Measurements from ENCODE around the gene ZYX.
"Not testable (repeated sequence)": the region's sequence is repeated elsewhere in the genome, so short reads cannot be mapped to it uniquely, and the experiment has no call there.

The ZYX gene

DNA sequence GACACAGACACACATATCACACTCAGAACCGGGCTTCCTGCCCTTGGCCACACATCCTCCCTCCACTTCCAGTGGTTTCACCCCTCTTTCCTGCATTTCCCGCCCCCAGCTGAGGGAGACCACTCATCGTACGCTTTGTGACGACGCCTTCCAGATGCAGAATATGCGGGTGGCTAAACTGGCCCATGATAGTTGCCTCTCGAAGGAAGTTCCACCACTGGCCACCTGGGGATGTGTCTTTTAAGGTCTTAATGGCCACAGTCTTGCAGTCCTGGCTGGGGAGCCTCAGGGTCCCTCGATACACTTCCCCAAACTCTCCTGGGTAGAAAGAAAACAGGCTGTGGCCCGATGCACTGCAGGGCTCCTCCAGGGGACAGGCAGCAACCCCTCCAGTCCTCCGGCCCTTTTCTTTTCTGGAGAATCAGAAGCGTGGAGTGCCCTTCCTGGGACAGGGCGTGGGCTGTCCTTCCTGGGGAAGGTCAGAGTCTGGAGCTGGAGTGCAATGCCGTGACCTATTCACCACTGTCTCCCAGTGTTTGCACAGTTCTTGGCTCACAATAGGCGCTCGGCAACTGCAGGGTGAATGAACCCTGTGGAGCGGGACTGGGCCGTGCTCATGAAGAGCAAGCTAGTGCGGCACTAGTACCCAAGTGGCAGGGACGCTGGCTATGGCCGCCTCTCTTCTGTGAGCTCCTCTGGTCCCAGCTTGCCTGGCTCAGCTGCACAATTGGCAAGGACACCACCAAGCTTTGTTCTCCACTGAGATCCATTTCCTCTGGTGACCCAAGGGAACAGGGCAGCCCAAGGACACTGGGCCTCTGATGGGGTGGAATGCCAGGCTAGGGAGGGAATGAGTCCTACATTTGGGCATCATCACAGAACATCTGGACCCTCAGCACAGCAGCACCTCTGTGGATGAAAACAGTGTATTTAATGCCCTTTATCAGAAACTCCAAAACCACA lies 14.3 kb downstream of the ZYX start:
- H3K27me3 Mint-ChIP-seq = no peaks in the 10 kb centered on the region
- peak; percentile 31 for ATAC-seq (ENCODE audit: low read depth)

DNA sequence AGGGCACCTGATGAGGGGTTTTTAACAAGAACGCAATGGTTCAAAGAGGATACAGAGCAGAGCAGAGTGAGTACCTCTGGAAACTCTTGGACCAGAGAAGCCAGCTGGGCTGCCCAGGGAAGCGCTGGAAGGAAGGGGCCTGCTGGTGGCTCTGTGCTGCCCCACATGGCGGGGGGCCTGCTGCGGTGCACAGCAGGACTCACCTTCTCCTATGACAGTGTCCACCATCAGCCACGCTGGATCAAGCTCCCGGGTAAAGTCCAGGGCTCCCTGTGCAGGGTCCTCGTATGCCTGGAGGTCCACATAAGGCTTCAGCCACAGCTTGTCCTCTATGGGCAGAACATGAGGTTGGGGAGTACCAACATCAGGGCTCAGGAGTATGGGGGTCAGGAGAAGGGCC lies 15.0 kb downstream of the ZYX start:
- Mint-ChIP-seq H3K36me3 (peaks cover 4% of the 10 kb centered on the region), H3K9me3 (no peaks in the 10 kb centered on the region), H3K27ac (no peak overlapping the region), H3K4me3 (no peak overlapping the region), H3K27me3 (no peaks in the 10 kb centered on the region), H3K4me1 (peaks cover 2% of the 10 kb centered on the region)
- DNase-seq (ENCODE audit: low spot score in 2 of 2) = no peak
- no peak for ATAC-seq (ENCODE audit: low read depth)

More for the DNA sequence above, 14.3 kb downstream of the ZYX start:
- Mint-ChIP-seq H3K27ac (no peak overlapping the region), H3K36me3 (peaks cover 6% of the 10 kb centered on the region), H3K9me3 (no peaks in the 10 kb centered on the region), H3K4me1 (peaks cover 2% of the 10 kb centered on the region), H3K4me3 (no peak overlapping the region)
- DNase-seq (ENCODE audit: low spot score in 2 of 2) = no peak

DNA sequence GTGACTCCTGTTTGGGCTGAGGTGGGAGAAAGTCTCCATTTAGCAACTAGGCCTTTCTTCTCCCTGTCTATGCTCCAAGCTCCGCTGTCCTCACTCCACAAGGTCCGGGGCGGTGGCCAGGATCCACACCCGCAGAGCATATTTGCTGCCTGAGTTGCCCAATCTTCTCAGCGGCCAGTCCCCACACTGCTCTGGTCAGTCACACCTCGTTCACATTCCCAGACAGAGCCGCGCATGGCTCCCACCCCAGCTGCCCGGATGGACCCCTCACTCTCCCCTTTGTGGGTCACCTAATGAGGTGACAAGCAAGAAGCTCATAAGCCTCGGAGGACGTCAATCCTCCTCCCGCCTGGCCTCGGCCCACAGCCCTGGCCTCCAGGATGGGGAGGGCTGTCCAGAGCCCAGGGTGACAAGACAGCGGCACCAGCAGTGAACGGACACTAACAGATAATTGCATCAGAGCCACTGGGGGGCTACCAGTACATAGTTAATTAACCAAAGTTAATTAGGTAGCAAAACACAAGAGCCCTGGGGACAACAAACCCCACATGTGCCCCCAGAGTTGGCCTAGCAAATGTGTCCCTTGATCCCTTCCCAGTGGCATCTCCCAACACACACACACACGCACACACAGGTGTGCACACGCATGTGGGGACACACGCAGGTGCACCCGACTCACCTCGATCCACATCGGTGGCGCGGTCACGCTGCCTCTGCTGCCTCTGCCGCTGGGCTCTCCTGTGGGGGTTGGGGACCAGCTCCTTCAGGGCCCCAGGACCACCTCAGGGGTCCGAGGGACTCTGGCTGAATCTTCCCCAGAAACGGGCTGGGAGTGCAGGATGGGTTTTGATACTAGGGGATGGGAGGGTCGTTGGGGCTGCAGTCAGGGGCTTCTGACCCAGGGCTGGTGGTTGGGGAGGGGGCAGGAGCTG lies 15.7 kb downstream of the ZYX start:
- Mint-ChIP-seq H3K27me3 (no peaks in the 10 kb centered on the region), H3K9me3 (no peaks in the 10 kb centered on the region), H3K4me1 (peaks cover 2% of the 10 kb centered on the region), H3K4me3 (no peak overlapping the region), H3K36me3 (peaks cover 4% of the 10 kb centered on the region), H3K27ac (no peak overlapping the region)
- DNase-seq (ENCODE audit: low spot score in 2 of 2) = no peak
- no peak for ATAC-seq (ENCODE audit: low read depth)

DNA sequence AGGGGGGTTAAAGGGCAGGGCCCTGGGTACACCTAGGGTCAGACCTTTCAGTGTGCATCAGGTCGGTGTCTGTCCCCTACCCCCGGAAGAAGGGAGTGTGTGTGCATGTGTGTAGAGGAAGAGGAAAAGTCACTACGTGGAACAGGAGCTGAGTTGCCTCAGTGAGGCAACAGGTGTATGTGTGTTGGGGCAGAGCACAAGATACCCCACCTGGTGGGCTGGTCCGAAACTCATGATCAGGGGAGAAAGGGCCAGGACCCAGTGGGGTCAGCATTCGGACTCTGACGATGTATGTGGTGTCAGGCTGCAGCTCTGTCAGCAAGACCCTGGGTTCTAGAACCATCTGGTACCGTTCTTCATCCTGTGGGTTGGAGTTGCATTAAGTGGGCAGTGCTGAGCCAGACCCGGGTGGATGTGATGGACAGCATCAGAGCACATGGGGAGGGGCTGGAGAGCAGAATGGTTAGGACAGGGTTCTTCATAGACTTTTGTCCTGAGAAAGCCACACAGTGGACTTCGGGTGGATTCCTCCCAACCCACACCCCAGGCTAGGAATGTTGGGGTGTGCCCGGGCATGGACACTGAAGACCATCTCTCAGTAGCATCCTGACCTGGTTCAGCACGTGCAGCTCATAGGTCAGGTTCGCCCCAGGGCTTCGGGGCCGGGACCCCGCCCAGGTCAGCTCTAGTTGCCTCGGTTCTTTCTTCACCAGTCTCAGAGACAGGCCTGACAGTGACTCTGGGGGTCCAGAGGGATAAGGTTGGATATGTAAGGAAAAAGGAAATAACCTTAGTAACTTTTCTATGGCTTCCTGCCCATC lies 16.8 kb downstream of the ZYX start:
- DNase-seq (ENCODE audit: low spot score in 2 of 2) (no peak), ATAC-seq (ENCODE audit: low read depth) (no peak)
- Mint-ChIP-seq H3K27ac (no peak overlapping the region), H3K27me3 (no peaks in the 10 kb centered on the region), H3K9me3 (no peaks in the 10 kb centered on the region), H3K36me3 (peaks cover 2% of the 10 kb centered on the region), H3K4me3 (no peak overlapping the region), H3K4me1 (peaks cover 2% of the 10 kb centered on the region)

DNA sequence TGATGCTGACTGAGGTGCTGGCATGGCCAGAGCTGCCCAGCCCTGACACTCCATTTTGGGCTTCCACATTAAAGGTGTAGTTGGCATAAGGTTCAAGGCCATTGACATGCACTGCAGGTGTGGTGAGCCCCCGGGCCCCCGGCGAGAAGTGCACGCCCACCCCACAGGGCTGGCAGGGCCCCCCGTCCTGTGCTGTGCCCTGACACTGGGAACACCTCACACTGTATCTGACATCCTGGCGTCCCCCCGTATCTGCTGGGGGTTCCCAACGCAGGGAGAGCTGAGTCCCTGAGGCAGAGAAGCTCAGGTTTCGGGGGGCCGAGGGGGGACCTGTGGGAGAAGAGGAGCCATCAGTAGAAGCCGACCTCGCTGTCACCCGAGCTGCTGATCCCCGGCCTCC lies 17.5 kb downstream of the ZYX start:
- no peak for DNase-seq (ENCODE audit: low spot score in 2 of 2)
- no peaks in the 10 kb centered on the region for H3K9me3 Mint-ChIP-seq
- no peak for ATAC-seq (ENCODE audit: low read depth)
- H3K36me3 Mint-ChIP-seq = no peaks in the 10 kb centered on the region
- no peak overlapping the region for H3K4me3 Mint-ChIP-seq
- H3K27me3 Mint-ChIP-seq = no peaks in the 10 kb centered on the region
- no peak overlapping the region for H3K27ac Mint-ChIP-seq
- H3K4me1 Mint-ChIP-seq = peaks cover 2% of the 10 kb centered on the region

DNA sequence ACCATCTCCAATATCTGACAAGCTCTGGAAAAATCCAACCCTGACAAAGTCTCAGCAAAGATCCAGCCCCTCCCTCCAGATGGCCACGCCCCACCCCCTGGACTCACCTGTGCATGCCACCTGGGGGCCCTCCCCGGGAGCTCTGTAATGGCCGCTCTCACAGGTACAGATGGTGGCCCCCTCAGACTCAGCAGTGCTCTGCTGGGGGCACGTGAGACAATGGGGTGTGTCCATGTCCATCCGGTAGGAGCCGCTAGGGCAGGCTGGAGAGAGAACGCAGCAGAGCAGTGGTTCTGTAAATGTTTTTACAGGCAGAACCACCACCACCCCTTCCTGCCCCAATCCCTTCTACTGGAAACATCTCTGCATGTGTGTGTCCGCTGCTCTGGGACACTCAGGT lies 18.0 kb downstream of the ZYX start:
- Mint-ChIP-seq H3K27ac (no peak overlapping the region), H3K27me3 (no peaks in the 10 kb centered on the region), H3K4me1 (peaks cover 2% of the 10 kb centered on the region), H3K4me3 (no peak overlapping the region), H3K36me3 (no peaks in the 10 kb centered on the region), H3K9me3 (no peaks in the 10 kb centered on the region)
- ATAC-seq (ENCODE audit: low read depth) (no peak), DNase-seq (ENCODE audit: low spot score in 2 of 2) (no peak)

- H3K4me1 Mint-ChIP-seq = peaks cover 2% of the 10 kb centered on the region
- no peaks in the 10 kb centered on the region for H3K36me3 Mint-ChIP-seq
- H3K4me3 Mint-ChIP-seq = no peak overlapping the region
- no peaks in the 10 kb centered on the region for H3K9me3 Mint-ChIP-seq
- H3K27ac Mint-ChIP-seq = no peak overlapping the region
- ATAC-seq (ENCODE audit: low read depth) (no peak), DNase-seq (ENCODE audit: low spot score in 2 of 2) (no peak)
- no peaks in the 10 kb centered on the region for H3K27me3 Mint-ChIP-seq
Observed at GRCh38 chr7:143399642-143400041, 18.5 kb downstream of the ZYX start.

DNA sequence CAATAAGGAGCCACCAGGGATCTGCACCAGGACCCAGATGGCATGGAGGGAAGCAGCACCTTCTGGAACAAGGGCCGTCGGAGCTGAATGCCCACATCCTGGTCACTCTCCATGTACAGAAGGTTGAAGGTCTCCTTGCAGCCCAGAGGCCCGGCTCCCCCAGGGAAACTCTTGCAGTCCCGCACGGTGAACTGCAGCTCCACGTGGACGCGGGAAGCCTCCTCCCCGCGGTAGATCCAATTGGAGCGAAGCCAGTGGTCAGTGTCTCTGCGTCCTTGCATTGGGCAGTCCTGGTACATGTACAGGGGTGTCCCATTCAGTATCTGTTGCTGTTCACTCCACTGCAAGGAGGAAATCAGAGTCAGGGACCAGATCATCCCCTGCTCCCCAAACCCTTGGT lies 20.1 kb downstream of the ZYX start:
- H3K4me1 Mint-ChIP-seq = no peaks in the 10 kb centered on the region
- no peaks in the 10 kb centered on the region for H3K36me3 Mint-ChIP-seq
- no peaks in the 10 kb centered on the region for H3K27me3 Mint-ChIP-seq
- no peak for DNase-seq (ENCODE audit: low spot score in 2 of 2)
- no peak overlapping the region for H3K27ac Mint-ChIP-seq
- H3K4me3 Mint-ChIP-seq = no peak overlapping the region
- no peaks in the 10 kb centered on the region for H3K9me3 Mint-ChIP-seq
- no peak for ATAC-seq (ENCODE audit: low read depth)

DNA sequence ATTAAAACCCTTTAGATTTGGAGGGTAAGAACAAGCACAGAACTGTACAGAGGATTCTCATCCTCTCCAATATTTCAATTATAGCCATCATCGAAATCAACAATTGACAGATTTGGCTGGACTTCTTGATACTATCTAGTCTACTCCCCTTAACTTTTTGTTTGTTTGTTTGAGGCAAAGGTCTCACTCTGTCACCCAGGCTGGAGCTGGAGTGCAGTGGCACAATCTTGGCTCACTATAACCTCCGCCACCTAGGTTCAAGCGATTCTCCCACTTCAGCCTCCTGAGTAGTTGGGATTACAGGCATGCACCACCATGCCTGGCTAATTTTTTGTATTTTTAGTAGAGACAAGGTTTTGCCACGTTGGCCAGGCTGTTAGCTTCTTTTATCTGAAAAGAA lies 21.1 kb downstream of the ZYX start:
- H3K27ac Mint-ChIP-seq; DNase-seq (ENCODE audit: low spot score in 2 of 2); H3K4me3 Mint-ChIP-seq; H3K9me3 Mint-ChIP-seq; H3K36me3 Mint-ChIP-seq; H3K27me3 Mint-ChIP-seq; ATAC-seq (ENCODE audit: low read depth); H3K4me1 Mint-ChIP-seq: not testable (repeated sequence)

GRCh38 chr7:143405173-143406001 lies 24.2 kb downstream of the ZYX start:
- Mint-ChIP-seq H3K27ac (no peak overlapping the region), H3K4me1 (peaks cover 15% of the 10 kb centered on the region), H3K36me3 (no peaks in the 10 kb centered on the region), H3K27me3 (peaks cover 3% of the 10 kb centered on the region), H3K9me3 (no peaks in the 10 kb centered on the region), H3K4me3 (no peak overlapping the region)
- no peak for DNase-seq (ENCODE audit: low spot score in 2 of 2)
- no peak for ATAC-seq (ENCODE audit: low read depth)

GRCh38 chr7:143406002-143406357 lies 24.8 kb downstream of the ZYX start:
- DNase-seq (ENCODE audit: low spot score in 2 of 2) = no peak
- ATAC-seq (ENCODE audit: low read depth) = no peak
- Mint-ChIP-seq H3K4me3 (no peak overlapping the region), H3K27ac (no peak overlapping the region), H3K27me3 (peaks cover 4% of the 10 kb centered on the region), H3K9me3 (no peaks in the 10 kb centered on the region), H3K36me3 (no peaks in the 10 kb centered on the region), H3K4me1 (peaks cover 19% of the 10 kb centered on the region)

DNA sequence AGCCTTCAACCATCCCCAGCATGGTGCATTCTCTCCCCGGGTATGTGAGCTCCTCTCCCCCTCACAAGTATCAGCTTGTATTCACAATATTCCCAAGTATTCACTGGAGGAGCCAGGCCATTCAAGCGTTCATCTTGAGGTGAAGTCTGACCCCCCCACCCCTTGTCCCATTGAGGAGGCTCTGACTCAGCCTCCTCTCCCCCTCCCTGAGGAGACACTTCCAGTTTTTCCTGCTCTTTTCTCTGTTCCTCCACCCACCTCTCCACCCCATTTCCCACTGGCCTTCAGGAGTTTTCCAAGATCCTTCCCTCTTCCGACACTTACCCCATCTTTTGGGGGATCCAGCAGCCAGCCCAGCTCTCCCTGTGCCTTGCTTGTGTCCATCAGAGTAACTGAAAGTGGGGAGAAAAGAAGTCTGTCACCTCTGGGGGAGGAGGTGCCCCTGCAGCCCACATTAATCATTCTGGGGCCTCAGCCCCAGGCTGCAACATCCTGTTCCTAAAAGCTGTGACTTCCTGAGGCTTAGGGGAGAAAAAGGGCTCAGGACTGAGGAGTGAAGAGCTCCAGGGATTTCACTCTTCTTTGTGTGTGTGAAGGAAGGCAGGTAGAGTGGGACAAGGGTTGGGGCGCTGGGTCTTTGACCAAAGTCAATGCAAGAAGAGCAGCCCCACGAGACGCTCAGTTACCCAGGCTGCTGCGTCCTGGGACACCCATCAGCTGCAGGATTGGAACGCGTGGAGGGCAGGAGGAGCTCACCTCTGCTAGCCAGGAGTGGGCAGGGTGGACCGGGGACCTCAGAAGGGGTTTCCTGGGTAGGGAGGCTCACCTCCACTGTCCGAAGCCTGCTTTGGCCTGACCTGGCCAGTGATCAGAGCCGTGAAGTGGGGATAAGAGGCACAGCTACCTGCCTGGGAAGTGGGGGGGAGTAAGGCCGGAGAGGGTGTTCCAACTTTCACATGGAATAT lies 26.4 kb downstream of the ZYX start:
- Mint-ChIP-seq H3K9me3 (no peaks in the 10 kb centered on the region), H3K27ac (no peak overlapping the region), H3K4me1 (peaks cover 19% of the 10 kb centered on the region), H3K36me3 (no peaks in the 10 kb centered on the region), H3K4me3 (peak overlapping the region; percentile 60), H3K27me3 (peaks cover 4% of the 10 kb centered on the region)
- ATAC-seq (ENCODE audit: low read depth) = peak; percentile 32
- no peak for DNase-seq (ENCODE audit: low spot score in 2 of 2)

Measured in memory B cell (primary cell).